HG03432 (cell line): ENCODE measurements around the gene AIG1.
A peak's percentile ranks its signal among the peaks of the same experiment; 100 is the strongest.

Experiments
- ATAC-seq: cut with Tn5 transposase; IDR thresholded peaks from one replicate; pipeline ENCODE4 v1.9.1; 2021; ENCODE audit warnings: mild to moderate bottlenecking, moderate library complexity; ENCODE audit not compliant: unreplicated experiment

The AIG1 gene

GRCh38 chr6:143093290-143093689 lies 32.6 kb downstream of the AIG1 start:
- no peak for ATAC-seq

- no peak for ATAC-seq
Observed at GRCh38 chr6:143096403-143096802, 35.7 kb downstream of the AIG1 start.

DNA sequence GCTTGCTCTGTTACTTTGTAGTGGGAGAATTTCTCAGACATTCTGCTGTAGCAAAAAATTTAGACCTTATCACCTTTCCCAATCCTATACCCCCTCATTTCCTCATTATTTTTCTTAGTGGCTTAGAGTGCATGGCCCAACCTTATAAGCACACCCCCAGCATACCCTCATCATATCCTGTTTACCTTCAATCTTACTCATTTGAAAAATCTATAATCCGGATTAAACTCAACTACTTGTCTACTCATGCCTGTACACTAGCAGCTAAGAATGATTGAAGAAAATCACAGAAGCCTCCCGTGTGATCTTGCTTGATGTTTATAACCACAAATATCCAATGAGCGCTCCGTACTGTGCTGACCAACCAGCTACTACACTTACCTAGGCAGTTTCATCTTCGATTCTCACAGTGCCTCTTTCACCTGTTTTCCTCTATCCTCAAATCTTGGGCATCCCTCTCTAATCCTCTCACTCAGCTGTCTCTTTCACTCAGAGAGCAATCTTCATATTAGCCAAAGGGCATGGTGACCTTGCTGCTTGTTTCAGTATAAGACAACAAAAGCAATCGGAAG lies 36.6 kb downstream of the AIG1 start:
- ATAC-seq = no peak

DNA sequence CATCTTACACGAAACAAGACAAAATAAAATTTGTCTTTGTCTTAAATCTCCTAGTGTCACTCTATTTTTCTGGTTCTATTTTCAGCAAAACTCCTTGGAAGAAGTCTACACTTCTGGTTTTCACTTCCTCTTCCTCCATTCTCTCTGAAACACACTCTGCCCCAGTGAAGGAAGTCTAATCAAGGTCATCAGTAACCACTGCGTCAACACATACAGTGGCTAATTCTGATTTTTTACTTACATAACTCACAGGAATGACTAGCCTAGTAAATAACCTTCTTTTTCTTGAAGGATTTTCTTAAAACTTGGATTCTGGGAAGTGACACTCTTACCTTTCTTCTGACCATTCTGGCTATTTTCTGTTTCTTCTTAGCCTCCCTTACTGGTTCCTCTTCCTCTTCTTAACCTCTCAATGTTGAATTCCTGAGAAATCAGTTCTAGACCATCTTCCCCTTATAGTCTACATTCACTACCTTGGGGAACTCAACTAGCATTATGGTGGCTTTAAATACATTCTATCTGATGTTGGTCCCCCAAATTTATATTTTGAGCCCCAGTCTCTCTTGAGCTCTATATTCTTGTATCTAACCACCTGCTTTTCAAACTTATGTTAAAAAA lies 37.5 kb downstream of the AIG1 start:
- ATAC-seq = peak; percentile 96

- no peak for ATAC-seq
Observed at GRCh38 chr6:143099647-143100046, 39.0 kb downstream of the AIG1 start.

DNA sequence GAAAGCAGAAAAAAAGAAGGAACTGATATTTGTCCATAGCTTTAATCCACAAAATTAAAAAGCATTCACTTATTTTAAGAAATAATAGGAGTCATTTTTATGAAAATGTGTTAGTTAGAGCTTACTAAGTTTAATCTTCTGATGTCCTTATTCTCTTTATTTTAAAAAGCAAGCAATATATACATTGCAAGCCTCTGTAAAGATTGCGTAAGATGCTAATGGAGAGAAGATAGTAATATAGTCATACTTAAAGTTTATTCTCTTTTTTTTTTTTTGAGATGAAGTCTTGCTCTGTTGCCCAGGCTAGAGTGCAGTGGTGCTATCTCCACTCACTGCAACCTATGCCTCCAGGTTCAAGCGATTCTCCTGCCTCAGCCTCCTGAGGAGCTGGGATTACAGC lies 39.7 kb downstream of the AIG1 start:
- ATAC-seq = no peak

GRCh38 chr6:143103916-143104315 lies 43.2 kb downstream of the AIG1 start:
- no peak for ATAC-seq

DNA sequence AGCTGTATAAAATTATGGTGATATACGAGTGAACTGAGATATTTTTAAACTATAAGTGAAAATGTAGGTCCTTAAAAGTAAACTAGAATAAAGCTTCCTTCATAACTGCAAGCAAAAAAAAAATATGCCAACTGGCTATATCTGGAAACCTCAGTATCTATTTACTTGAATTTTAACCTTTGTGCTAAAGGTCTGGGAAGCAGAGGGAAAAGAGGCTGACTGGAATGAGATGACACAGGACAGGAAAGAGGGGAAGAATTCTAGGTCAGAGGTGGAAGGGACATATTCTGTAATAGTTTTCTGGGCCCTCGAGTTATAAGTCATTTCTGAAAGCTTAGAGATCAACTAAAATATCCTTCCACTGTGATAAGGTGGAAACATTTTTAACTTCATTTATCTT lies 46.8 kb downstream of the AIG1 start:
- no peak for ATAC-seq

- ATAC-seq = no peak
Observed at GRCh38 chr6:143107911-143108761, 47.4 kb downstream of the AIG1 start.

GRCh38 chr6:143109196-143109595 lies 48.5 kb downstream of the AIG1 start:
- no peak for ATAC-seq

- ATAC-seq = no peak
Observed at GRCh38 chr6:143110572-143110971, 49.9 kb downstream of the AIG1 start.

DNA sequence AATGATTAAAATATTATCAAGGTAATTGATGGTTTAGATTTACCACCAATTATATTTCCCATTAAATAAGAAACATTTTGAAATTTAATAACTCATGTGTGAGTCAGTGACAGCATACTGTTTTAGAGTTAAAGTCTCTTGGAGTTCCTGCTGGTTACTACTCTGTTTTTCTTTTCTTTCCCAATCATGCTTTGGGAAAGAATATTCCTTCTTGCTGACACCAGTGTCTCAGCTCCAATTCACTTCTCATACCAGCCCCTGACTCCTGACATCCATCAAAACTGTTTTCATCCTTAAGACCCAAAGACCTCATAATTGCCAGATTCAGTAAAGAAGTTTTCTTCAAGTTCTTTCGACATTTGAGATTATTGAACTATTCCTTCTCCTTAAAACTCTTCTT lies 50.3 kb downstream of the AIG1 start:
- no peak for ATAC-seq

- ATAC-seq = no peak
Observed at GRCh38 chr6:143111443-143111842, 50.8 kb downstream of the AIG1 start.

DNA sequence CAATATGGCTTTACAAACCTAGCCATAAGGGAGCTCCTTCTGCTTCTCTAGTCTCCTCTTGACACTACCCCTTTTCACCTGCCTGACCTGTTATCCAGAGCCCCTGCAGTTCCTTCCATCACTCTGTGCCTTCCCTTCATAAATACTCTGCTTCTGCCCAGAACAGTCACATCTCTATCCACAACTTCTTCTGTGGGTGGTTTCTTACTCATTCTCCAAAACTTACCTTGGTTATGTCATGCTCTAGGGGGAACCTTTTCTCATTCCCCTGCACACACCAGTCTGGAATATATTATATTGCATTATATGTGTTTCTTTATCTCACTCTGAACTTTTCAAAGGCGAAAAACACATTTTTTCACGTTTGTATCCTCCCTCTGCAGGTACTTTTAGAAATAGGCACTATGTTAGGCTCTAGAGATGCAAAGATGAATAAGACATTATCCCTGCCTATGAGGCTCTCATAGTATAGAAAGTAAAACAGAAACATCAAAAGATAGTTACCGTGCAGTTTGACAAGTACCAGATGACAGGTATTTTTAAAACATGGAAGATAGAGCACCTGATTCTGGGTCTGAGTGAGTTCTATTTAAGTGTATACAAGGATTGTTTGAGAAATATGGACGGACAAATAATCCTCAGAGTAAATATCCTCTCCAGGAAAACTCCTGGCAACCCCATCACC lies 51.5 kb downstream of the AIG1 start:
- peak; percentile 83 for ATAC-seq

DNA sequence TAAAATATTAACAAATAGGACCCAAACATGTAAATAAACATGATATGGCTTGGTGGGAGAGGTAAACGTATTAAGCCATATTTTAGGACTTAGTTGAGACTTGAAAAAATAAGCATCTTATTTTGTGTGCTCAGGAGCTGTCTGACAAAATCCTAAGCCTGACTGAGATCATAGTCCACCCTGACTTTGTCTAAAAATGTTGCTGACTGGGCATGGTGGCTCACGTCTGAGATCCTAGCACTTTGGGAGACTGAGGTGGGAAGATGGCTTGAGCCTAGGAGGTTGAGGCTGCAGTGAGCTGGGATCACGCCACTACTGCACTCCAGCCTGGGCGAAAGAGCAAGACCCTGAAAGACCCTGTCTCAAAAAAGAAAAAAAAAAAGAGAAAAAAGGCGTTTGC lies 52.1 kb downstream of the AIG1 start:
- ATAC-seq = no peak

GRCh38 chr6:143115728-143116127 lies 55.0 kb downstream of the AIG1 start:
- no peak for ATAC-seq

- no peak for ATAC-seq
Observed at GRCh38 chr6:143117108-143117507, 56.4 kb downstream of the AIG1 start.

- no peak for ATAC-seq
Observed at GRCh38 chr6:143119260-143119659, 58.6 kb downstream of the AIG1 start.

DNA sequence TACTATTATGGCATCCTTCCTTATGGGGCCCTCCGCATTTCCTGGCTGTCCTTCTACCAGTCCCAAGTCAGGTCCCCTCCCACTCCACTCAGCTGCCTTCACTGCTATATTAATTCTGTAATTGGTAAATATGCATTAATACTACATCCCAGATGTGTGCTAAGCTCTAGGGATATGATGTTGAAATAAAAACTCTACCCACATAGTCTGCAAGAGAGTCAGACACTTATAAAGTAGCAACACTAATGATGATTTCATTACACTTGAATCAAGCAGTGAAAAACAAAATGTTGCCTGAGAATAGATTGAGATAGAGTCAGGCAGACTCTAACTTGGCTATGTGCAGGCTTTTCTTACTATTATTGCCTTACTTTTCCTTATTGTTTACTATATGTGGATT lies 62.4 kb downstream of the AIG1 start:
- no peak for ATAC-seq

DNA sequence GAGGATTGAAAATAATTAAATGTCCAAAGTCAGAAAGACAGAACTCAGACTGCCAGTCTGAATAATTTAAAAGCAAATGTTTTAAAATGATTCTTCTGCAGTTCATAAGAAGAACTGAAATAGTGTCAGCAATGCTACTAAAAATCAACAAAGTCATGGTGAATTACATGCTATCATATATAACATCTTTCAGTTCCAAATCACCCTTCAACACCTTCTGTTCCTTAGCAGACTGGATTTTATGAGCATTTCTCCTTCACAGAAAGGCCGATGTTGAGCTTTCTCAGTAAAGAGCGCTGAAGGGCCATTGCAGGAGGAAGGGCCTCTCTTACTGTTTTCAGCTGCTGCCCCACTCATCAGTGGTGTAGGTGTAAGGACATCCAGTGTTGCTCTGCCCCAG lies 63.3 kb downstream of the AIG1 start:
- ATAC-seq = no peak

DNA sequence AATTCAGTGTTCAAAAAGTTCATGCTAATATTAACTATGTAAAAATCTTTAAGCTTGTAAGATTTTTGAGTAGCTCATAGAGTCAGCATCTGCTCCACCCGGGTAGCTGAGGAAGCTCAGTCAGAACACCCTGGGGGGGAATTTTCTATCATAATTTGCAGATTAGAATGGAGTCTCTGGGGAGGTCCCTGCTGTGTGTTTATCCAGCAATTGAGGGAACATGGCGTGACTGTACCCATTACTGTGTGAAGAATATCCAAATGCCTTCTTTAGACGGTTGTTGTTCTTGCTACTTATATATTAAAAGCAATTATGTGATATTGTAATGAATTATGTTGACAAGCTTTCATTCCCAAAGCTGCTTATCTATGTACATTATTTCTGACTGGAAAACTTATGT lies 64.8 kb downstream of the AIG1 start:
- peak; percentile 38 for ATAC-seq
